ENCODE results near the gene TRUB1. TPM values are rescaled to one million over a fixed set of nuclear protein-coding genes. Genes with fewer than 3 reads are reported as not detected.
"Not testable (repeated sequence)": the region's sequence is repeated elsewhere in the genome, so short reads cannot be mapped to it uniquely, and the experiment has no call there.

TRUB1 gene
- 10 to 100 TPM in 1 of 6 experiments, 1 to 10 TPM in 5; 6.7 to 12.5 (median 8.7) TPM for total RNA-seq
- long read RNA-seq, partial matches to known transcripts: 1 of 2 reads
- long read RNA-seq, other reads (novel, unspliced or antisense): 0 of 2 reads

- intact Hi-C loops (cut with DNase I): no loop called here
- DNase-seq: peak; percentile 93 to 96 (median 96)
- Histone ChIP-seq H3K36me3 (peaks cover 0 to 8% (median 0%) of the 10 kb centered on the region in 4 donors), H3K4me1 (peaks cover 0 to 12% (median 5%) of the 10 kb centered on the region in 4 donors), H3K4me3 (peak within 1 kb of the TSS; percentile 82 to 100 (median 95)), H3K9me3 (no peaks in the 10 kb centered on the region), H3K27me3 (no peaks in the 10 kb centered on the region), H3K27ac (peak within 1 kb of the TSS; percentile 69 to 82 (median 74))
- no peak for TF ChIP-seq CTCF (IDR thresholded peaks at IDR 0.05)
- peak; percentile 61 for TF ChIP-seq POLR2A (IDR thresholded peaks at IDR 0.05)
- ATAC-seq: peak; percentile 99 to 100 (median 100)
- WGBS (ENCODE audit: insufficient coverage, low coverage, low lambda C conversion rate, missing lambda C conversion rate): 0% methylated on average over 14 of the region's 46 CpGs
Measured at GRCh38 chr10:114937962-114938855, at the start of gene TRUB1. Gene TRUB1, plus strand, starts transcription at chr10:114938195. Its CDS starts 59 bp downstream, at chr10:114938254.

DNA sequence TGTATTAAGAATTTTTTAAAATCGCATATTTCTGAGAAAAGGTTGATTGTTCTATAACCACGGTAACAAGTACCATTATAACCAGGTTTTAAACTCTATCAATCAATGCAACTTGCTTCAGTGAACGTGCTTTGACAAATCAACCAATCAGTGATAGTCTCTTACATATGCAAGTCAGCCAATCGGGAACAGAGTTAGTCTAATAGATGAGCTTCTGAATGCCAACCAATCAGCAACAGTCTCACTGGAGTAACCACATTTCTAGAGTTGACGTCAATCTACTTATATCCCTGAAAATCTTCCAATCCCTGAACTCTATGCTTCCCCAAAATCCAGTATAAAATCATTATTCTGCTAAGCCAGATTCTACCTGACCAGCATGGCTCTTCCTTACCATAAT is 44.7 kb upstream of the TRUB1 start:
- H3K27me3 ChIP-seq: no peaks in the 10 kb centered on the region
- intact Hi-C loops (cut with DNase I): no loop called here
- no peaks in the 10 kb centered on the region for H3K4me1 ChIP-seq
- no peak overlapping the region for H3K4me3 ChIP-seq
- no peak for TF ChIP-seq CTCF (IDR thresholded peaks at IDR 0.05)
- TF ChIP-seq POLR2A (IDR thresholded peaks at IDR 0.05): no peak
- no peaks in the 10 kb centered on the region for H3K9me3 ChIP-seq
- no peak for ATAC-seq
- H3K27ac ChIP-seq: no peak overlapping the region
- WGBS (ENCODE audit: insufficient coverage, low coverage, low lambda C conversion rate, missing lambda C conversion rate): 58% methylated on average over 5 of the region's 5 CpGs
- no peaks in the 10 kb centered on the region for H3K36me3 ChIP-seq
- DNase-seq: no peak

GRCh38 chr10:114894911-114895310 is 43.1 kb upstream of the TRUB1 start:
- no peak overlapping the region for H3K4me3 ChIP-seq
- H3K27ac ChIP-seq: no peak overlapping the region
- intact Hi-C loops (cut with DNase I): no loop called here
- TF ChIP-seq POLR2A (IDR thresholded peaks at IDR 0.05) (no peak), CTCF (IDR thresholded peaks at IDR 0.05) (no peak)
- ATAC-seq (no peak), DNase-seq (no peak)
- no peaks in the 10 kb centered on the region for H3K9me3 ChIP-seq
- H3K27me3 ChIP-seq: no peaks in the 10 kb centered on the region
- H3K36me3 ChIP-seq: no peaks in the 10 kb centered on the region
- no peaks in the 10 kb centered on the region for H3K4me1 ChIP-seq

GRCh38 chr10:114897011-114897410 is 41.0 kb upstream of the TRUB1 start:
- H3K9me3 ChIP-seq; H3K27ac ChIP-seq; H3K36me3 ChIP-seq; ATAC-seq; intact Hi-C loops (cut with DNase I); H3K4me3 ChIP-seq; DNase-seq; H3K27me3 ChIP-seq; H3K4me1 ChIP-seq: not testable (repeated sequence)
- 69% methylated on average over 6 of the region's 6 CpGs for WGBS (ENCODE audit: insufficient coverage, low coverage, low lambda C conversion rate, missing lambda C conversion rate)

DNA sequence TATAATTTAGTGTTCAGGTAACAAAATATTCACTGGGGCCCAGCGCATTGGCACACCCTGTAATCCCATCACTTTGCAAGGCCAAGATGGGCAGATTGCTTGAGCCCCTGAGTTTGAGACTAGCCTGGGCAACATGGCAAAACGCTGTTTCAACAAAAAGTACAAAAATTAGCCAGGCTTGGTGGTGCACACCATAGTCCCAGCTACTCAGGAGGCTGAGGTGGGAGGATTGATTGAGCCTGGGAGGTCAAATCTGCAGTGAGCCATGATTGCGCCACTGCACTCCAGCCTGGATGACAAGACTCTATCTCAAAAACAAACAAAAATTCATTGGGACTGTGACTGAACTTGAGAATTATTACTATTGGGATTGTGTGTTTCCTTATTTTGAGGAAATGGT is 40.4 kb upstream of the TRUB1 start:
- no peaks in the 10 kb centered on the region for H3K4me1 ChIP-seq
- H3K36me3 ChIP-seq: no peaks in the 10 kb centered on the region
- no peaks in the 10 kb centered on the region for H3K9me3 ChIP-seq
- H3K27ac ChIP-seq: no peak overlapping the region
- no peak for ATAC-seq
- no peak for TF ChIP-seq POLR2A (IDR thresholded peaks at IDR 0.05)
- no peak for TF ChIP-seq CTCF (IDR thresholded peaks at IDR 0.05)
- no peak for DNase-seq
- WGBS (ENCODE audit: insufficient coverage, low coverage, low lambda C conversion rate, missing lambda C conversion rate): 71% methylated on average over 3 of the region's 3 CpGs
- no peaks in the 10 kb centered on the region for H3K27me3 ChIP-seq
- no peak overlapping the region for H3K4me3 ChIP-seq
- intact Hi-C loops (cut with DNase I): no loop called here
